Activated CD4-positive, CD25-positive, alpha-beta regulatory T cell treated with anti-CD3 and anti-CD28 coated beads, Interleukin-2, amount 50 U/mL, for 16 hours (primary cell): ENCODE measurements around the gene SERF1B.
"Not testable (repeated sequence)": the region's sequence is repeated elsewhere in the genome, so short reads cannot be mapped to it uniquely, and the experiment has no call there.

Source experiments
- DNase-seq: peaks from one replicate; pipeline ENCODE4 v3.0.0-alpha.2; 2020; ENCODE audit warnings: low read depth, low spot score

The SERF1B gene

GRCh38 chr5:70025106-70025844 is at the start of gene SERF1B:
SERF1B (plus strand) TSS chr5:70025251; CDS start chr5:70025452, 201 bp downstream.
- DNase-seq: not testable (repeated sequence)

- not testable (repeated sequence) for DNase-seq
These were observed 33.3 kb upstream of the SERF1B start for GRCh38 chr5:69991713-69992112.

- DNase-seq: not testable (repeated sequence)
These were observed 29.5 kb upstream of the SERF1B start for GRCh38 chr5:69995535-69995934.

GRCh38 chr5:70020660-70021059 is 4.4 kb upstream of the SERF1B start:
- not testable (repeated sequence) for DNase-seq

GRCh38 chr5:70025845-70026145 is 744 bp downstream of the SERF1B start:
- not testable (repeated sequence) for DNase-seq

GRCh38 chr5:70031204-70031603 is 6.2 kb downstream of the SERF1B start:
- DNase-seq: not testable (repeated sequence)

- DNase-seq: not testable (repeated sequence)
These were observed 16.4 kb downstream of the SERF1B start for GRCh38 chr5:70041411-70041810.

DNA sequence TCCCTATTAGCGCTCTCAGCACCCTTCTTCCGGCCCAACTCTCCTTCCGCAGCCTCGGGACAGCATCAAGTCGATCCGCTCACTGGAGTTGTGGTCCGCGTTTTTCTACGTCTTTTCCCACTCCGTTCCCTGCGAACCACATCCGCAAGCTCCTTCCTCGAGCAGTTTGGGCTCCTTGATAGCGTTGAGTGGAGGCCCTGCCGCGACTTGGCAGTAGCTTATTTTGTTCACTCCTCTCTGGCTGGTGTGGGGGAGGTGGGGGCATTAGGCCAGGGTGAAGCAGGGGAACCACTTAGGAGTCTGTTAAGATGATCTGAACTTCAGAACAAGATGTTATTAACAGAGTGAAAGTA is 24.7 kb downstream of the SERF1B start:
- DNase-seq: not testable (repeated sequence)

GRCh38 chr5:70056289-70056942 is 31.4 kb downstream of the SERF1B start:
- DNase-seq: not testable (repeated sequence)

- DNase-seq: not testable (repeated sequence)
These were observed 32.1 kb downstream of the SERF1B start for GRCh38 chr5:70057140-70057539.

DNA sequence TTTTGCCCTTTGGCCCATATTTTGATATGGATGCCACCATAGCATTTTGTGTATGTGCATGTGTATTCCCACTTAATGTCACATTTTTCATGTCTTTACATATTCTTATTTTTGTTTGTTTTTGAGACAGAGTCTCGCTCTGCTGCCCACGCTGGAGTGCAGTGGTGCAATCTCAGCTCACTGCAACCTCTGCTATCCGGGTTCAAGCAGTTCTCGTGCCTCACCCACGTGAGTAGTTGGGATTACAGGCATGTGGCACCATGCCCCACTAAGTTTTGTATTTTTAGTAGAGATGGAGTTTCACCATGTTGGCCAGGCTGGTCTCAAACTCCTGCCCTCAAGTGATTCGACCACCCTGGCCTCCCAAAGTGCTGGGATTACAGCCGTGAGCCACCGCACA is 52.6 kb downstream of the SERF1B start:
- not testable (repeated sequence) for DNase-seq

- not testable (repeated sequence) for DNase-seq
These were observed 63.9 kb downstream of the SERF1B start for GRCh38 chr5:70088907-70089464.

- DNase-seq: not testable (repeated sequence)
These were observed 66.7 kb downstream of the SERF1B start for GRCh38 chr5:70091776-70092175.
